Keratinocyte (primary cell): ENCODE results near the gene RBM39.

Source experiments
- EZH2 ChIP-seq: IDR thresholded peaks from one replicate; pipeline ENCODE4 v1.6.1; 2012; ENCODE audit warnings: inconsistent platforms, mild to moderate bottlenecking, low read length, moderate library complexity
- TF ChIP-seq, protein P1 (sequence below), 3 experiments: IDR thresholded peaks in 1 of 3; conservative IDR thresholded peaks in 1 of 3; optimal IDR thresholded peaks in 1 of 3; 2 replicates in 2 of 3; 3 replicates in 1 of 3; pipeline versions ENCODE3 to v1.5.1; 2011; ENCODE audit warnings: low read length in 3 of 3, mild to moderate bottlenecking in 3 of 3, moderate library complexity in 2 of 3, control low read depth in 1 of 3, inconsistent platforms in 1 of 3; ENCODE audit not compliant: insufficient read depth in 2 of 3; ENCODE audit errors: extremely low read depth in 1 of 3

DNA sequence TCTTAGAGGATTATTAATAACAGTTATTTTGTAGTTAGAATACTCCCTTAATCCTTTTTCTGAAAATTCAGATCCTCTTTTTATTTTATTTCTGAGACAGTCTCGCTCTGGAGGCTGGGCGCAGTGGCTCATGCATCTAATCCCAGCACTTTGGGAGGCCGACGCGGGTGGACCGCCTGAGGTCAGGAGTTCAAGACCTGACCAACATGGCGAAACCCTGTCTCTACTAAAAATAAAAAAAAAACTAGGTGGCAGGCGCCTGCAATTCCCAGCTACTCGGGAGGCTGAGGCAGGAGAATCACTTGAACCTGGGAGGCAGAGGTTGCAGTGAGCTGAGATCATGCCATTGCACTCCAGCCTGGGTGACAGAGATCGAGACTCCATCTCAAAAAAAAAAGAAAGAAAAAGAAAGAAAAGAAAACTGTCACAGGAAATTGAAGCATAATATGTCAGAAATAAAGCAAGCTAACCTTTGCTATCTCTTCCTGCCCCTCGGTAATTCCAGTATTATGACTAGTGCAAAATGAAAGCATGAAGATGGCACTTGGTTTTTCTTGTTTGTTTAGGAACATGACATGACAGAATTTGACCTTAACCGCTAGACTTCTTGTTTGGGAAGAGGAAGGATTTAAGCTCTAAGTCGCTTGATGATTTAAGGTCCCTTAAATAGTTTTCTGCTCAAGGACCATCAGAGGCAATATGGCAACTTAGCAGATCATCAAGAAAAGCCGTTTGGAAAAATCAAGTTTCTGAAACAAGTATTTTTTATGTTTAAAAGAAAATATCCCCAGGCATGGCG, 1.8 kb upstream of the RBM39 start:
- TF ChIP-seq, protein P1, sequence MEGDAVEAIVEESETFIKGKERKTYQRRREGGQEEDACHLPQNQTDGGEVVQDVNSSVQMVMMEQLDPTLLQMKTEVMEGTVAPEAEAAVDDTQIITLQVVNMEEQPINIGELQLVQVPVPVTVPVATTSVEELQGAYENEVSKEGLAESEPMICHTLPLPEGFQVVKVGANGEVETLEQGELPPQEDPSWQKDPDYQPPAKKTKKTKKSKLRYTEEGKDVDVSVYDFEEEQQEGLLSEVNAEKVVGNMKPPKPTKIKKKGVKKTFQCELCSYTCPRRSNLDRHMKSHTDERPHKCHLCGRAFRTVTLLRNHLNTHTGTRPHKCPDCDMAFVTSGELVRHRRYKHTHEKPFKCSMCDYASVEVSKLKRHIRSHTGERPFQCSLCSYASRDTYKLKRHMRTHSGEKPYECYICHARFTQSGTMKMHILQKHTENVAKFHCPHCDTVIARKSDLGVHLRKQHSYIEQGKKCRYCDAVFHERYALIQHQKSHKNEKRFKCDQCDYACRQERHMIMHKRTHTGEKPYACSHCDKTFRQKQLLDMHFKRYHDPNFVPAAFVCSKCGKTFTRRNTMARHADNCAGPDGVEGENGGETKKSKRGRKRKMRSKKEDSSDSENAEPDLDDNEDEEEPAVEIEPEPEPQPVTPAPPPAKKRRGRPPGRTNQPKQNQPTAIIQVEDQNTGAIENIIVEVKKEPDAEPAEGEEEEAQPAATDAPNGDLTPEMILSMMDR (optimal IDR thresholded peaks at IDR 0.05 in 1 of 3, IDR thresholded peaks at IDR 0.05 in 1 of 3, conservative IDR thresholded peaks at IDR 0.05 in 1 of 3; ENCODE audit: extremely low read depth in 1 of 3, insufficient read depth in 2 of 3, low read length in 3 of 3): no peak
- TF ChIP-seq EZH2: no peak
